ACHN (cell line): ENCODE data around the gene FLII.
A peak's percentile ranks its signal among the peaks of the same experiment; 100 is the strongest.
"Not testable (repeated sequence)": the region's sequence is repeated elsewhere in the genome, so short reads cannot be mapped to it uniquely, and the experiment has no call there.

Experiments used
- DNase-seq: peaks from one replicate; pipeline ENCODE4 v3.0.0-alpha.2; 2015
- in situ Hi-C: cut with HindIII; loops from 2 replicates; pipeline ENCODE4 v1.10.0; 2017; ENCODE audit warnings: low sequenced_read_pairs, low pct_ligation_motif_present, low pct_unique_long_range_greater_than_20kb

The FLII gene

GRCh38 chr17:18227635-18228034 lies 30.9 kb downstream of the FLII start:
- DNase-seq = no peak
- in situ Hi-C loops = no loop called here

- in situ Hi-C loops = no loop called here
- no peak for DNase-seq
These were observed 32.1 kb downstream of the FLII start for GRCh38 chr17:18226284-18226945.

GRCh38 chr17:18225642-18226283 lies 32.8 kb downstream of the FLII start:
- in situ Hi-C loops = no loop called here
- DNase-seq = no peak

GRCh38 chr17:18225121-18225641 lies 33.4 kb downstream of the FLII start, which contains the start of gene LLGL1:
Gene LLGL1, plus strand, starts transcription at chr17:18225635. Its CDS starts 48 bp downstream, at chr17:18225683.
- in situ Hi-C loops = no loop called here
- peak; percentile 95 for DNase-seq

- DNase-seq = no peak
- in situ Hi-C loops = no loop called here
These were observed 34.0 kb downstream of the FLII start for GRCh38 chr17:18224387-18225120.

- no peak for DNase-seq
- in situ Hi-C loops = no loop called here
These were observed 34.5 kb downstream of the FLII start for GRCh38 chr17:18224053-18224386.

- peak; percentile 37 for DNase-seq
- in situ Hi-C loops = no loop called here
These were observed 39.7 kb downstream of the FLII start for GRCh38 chr17:18218756-18219415.

- in situ Hi-C loops = no loop called here
- DNase-seq = peak; percentile 73
These were observed 41.0 kb downstream of the FLII start for GRCh38 chr17:18217412-18218015.

- in situ Hi-C loops, DNase-seq: not testable (repeated sequence)
These were observed 41.6 kb downstream of the FLII start for GRCh38 chr17:18216906-18217305.

GRCh38 chr17:18213666-18214270 lies 44.8 kb downstream of the FLII start:
- no peak for DNase-seq

GRCh38 chr17:18208092-18208491 lies 50.4 kb downstream of the FLII start:
- DNase-seq = no peak
- in situ Hi-C loops = no loop called here

More at GRCh38 chr17:18213666-18214270, 44.8 kb downstream of the FLII start:
- in situ Hi-C loops = no loop called here

- in situ Hi-C loops = no loop called here
- no peak for DNase-seq
These were observed 51.6 kb downstream of the FLII start for GRCh38 chr17:18206962-18207361.

GRCh38 chr17:18205861-18206260 lies 52.7 kb downstream of the FLII start:
- in situ Hi-C loops = no loop called here
- no peak for DNase-seq

- in situ Hi-C loops = no loop called here
- no peak for DNase-seq
These were observed 55.2 kb downstream of the FLII start for GRCh38 chr17:18203308-18203707.

- DNase-seq = no peak
- in situ Hi-C loops = no loop called here
These were observed 57.4 kb downstream of the FLII start for GRCh38 chr17:18201108-18201507.

- in situ Hi-C loops = no loop called here
- DNase-seq = no peak
These were observed 60.0 kb downstream of the FLII start for GRCh38 chr17:18198530-18198929.

- DNase-seq = no peak
- in situ Hi-C loops = no loop called here
These were observed 60.9 kb downstream of the FLII start for GRCh38 chr17:18197535-18198194.

GRCh38 chr17:18195246-18195645 lies 63.3 kb downstream of the FLII start:
- in situ Hi-C loops = no loop called here
- DNase-seq = no peak
